GM20431 (cell line): ENCODE measurements around the gene PDE4D.

Experiments
- in situ Hi-C: fragments of 300-500 bp; cut with MseI, MboI; formaldehyde crosslinking; loops from one replicate; pipeline ENCODE4 v1.15.0; 2020; ENCODE audit warnings: low sequenced_read_pairs; ENCODE audit not compliant: unreplicated experiment

PDE4D gene

GRCh38 chr5:59501316-59501715 is 392.2 kb downstream of the PDE4D start:
- in situ Hi-C loops: no loop called here

DNA sequence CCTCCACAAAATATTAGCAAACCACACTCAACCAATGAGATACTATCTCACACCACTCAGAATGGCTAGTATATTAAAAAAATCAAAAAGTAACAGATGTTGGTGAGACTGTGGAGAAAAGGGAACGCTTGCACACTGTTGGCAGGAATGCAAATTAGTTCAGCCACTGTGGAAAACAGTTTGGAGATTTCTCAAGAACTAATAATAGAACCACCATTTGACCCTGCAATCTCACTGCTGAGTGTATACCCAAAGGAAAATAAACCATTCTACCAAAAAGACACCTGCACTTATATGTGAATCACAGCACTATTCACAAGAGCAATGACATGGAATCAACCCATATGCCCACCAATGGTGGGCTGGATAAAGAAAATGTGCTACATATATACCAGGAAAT is 393.5 kb downstream of the PDE4D start:
- in situ Hi-C loops: no loop called here

DNA sequence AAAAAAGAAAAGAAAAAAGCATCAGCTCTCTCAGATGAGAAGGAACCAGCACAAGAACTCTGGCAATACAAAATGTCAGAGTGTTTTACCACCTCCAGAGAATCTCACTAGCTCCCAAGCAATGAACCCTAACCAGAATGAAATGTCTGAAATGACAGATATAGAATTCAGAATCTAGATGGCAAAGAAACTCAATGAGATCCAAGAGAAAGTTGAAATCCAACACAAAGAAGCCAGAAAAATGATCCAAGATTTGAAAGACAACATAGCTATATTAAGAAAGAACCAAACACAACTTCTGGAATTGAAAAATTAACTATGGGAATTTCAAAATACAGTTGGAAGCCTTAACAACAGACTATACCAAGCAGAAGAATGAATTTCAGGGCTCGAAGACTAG is 396.3 kb downstream of the PDE4D start:
- in situ Hi-C loops: loop anchor here (10.0 kb wide), 1 partner anchor 168 kb away; no protein-coding TSS in a partner anchor

DNA sequence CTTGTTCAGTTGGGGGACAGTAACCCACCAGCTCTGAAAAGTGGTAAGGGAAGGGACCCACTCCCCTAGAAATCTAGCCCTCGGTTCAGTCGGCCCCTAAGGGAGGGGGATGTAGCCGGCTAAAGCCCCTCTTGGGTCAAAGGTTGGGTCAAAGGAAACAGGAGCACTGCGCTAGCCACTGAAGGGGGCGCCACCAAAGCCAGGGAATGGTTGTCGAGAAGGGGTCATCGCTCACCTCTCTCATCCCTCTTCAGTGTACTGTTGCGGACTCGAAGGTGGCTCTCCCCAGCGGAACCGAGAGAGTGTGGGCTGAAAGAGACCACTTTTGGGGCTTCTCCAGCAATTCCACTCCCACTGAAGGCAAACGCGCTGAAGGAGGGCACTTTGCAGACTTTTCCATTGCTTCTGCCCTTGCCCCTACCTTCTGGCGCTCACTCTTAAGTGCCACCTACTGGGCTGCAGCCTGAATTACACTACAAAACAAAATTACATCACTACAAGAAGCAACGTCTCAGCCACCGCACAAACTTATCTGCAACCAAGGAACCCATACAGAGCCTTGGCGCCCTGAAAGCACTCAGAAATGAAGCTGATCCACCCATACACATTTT is 396.9 kb downstream of the PDE4D start:
- in situ Hi-C loops: loop anchor here (10.0 kb wide), 1 partner anchor 168 kb away; no protein-coding TSS in a partner anchor

DNA sequence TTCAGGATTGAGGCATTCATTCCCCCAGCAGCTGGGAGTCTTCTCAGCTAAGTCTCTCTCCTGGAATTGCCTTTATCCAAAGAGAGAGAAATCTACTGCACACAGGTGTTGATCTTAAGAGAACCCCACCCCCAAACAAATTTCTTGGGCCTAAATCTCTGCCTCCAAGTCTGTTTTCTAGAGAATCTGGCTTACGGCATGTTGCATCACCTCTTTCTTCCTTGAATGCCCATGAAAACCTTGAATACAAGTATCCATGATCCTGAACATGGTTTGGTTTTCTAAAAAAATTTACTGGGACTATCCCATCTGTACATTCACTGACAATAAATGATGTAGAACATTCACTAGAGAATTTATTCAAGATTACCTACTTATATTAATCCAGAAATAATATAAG is 401.6 kb downstream of the PDE4D start:
- in situ Hi-C loops: loop anchor here (10.0 kb wide), 1 partner anchor 173 kb away; no protein-coding TSS in a partner anchor

DNA sequence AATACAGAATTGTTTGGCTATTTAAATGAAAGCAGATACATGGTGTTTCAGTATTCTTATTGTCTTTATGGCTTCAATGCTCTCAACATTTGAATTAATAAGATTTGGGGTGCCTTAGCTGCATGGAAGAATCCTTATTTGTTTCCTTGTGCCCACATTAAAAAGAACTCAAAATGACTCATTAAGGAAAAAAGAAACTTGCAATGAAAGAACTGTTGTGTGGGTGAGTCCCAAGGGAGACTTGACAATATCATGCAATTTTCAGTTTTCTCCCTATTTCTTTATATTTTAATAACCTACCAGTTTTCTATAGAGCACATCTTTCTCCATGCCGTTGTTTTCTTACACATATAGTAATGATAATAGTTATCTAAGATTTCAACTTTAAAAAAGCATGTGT is 404.0 kb downstream of the PDE4D start:
- in situ Hi-C loops: no loop called here

DNA sequence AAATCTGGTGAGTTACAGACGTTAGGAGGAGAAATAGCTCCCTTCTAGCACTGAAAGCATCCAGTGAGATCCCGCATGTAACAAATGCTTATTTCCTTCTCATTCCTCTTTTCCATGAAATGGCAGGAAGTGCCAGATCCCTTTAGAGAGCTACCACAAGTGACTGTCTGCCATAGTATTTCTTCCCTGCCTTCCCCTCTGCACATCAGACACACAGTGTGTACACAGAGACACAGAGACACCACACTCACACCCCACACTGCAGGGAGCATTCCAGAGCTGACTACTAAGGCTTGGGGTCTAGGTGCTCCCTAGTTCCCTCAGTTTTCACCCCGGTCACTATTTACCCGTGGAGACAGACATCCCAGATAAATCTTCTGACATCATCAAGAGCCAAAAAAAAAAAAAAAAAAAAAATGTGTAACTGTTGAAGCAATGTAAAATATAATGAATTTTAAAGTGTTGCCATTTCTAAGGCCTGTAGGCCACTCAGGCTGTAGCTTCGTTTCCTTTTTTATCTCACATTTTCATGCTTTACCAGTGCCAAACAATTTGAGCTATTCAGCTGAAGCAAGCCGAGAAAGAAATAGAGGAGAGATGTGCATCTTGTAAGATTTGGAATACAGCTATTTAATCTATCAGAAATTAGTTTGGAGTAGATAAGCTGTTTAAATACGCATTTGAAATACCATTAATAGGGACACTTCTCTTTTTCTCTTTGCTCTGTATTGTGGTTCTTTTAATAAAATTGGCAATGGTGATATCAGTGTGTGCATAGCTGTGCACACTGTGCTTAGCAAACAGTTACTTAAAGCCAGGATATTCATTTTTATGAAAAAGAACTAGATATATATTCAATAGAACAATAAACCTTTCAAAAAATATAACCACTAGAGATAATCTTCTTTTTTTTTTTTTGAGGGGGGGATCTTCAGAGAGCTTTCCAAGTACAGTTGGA is 405.5 kb downstream of the PDE4D start:
- in situ Hi-C loops: no loop called here

GRCh38 chr5:59487068-59487686 is 406.3 kb downstream of the PDE4D start:
- in situ Hi-C loops: no loop called here

GRCh38 chr5:59486508-59486907 is 407.0 kb downstream of the PDE4D start:
- in situ Hi-C loops: no loop called here

DNA sequence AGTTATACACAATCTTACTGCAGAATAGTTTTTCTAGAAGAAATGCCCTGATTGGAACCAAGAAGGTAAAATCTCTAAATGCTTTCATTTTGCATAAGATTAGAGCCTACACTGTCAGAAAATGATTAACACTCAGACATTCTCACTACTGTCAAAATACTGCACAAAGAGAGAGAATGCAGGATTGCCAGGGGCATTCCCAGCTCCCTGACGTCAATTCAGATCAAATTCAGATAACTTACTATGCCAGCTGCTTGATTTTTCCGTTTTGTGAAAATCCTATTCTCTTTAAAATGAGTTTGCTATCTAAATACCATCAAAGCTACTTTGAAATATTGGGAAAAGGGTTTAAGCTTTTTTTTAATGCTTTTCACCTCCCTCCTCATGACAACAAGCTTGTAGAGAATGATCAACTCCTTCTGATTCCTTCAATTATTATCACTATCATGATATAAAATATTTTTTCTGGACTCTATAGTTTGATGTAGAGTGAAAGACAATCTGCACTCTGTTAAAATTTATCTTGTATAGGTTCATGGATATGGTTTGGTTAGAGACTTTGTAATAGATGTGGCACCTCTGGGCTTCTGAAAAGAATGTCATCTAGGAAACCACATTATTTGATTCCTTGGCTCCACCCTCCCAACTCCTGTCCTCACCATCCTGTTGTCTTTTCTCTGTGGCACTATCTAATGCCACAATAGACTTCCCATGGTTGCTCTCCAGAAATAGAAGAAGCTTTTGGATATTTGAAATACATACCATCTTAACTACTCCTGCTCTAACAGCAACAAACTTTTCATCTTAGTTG is 407.7 kb downstream of the PDE4D start:
- in situ Hi-C loops: no loop called here

GRCh38 chr5:59485107-59485506 is 408.4 kb downstream of the PDE4D start:
- in situ Hi-C loops: no loop called here

GRCh38 chr5:59484618-59485017 is 408.9 kb downstream of the PDE4D start:
- in situ Hi-C loops: no loop called here

- in situ Hi-C loops: no loop called here
Observed at GRCh38 chr5:59483971-59484472, 409.5 kb downstream of the PDE4D start.

DNA sequence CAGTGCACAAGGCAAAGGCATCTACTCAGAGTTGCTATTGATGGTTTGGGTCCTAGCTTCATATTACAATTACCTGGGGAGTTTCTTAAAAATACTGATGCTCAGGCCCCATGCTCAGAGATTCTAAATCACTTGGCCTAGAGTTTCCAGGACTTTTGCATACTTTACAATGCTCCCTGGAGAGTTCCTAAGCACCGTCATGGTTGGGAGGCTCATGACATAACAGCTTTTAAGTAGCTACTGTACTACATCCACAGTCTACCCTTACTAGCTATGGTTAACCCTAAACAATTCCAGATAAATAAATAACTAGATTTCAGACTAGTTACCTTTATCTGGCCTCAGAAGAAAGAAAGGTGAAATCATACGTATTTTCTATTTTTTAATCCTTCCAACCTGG is 414.4 kb downstream of the PDE4D start:
- in situ Hi-C loops: no loop called here

GRCh38 chr5:59474324-59474723 is 419.2 kb downstream of the PDE4D start:
- in situ Hi-C loops: no loop called here

GRCh38 chr5:59473611-59474010 is 419.9 kb downstream of the PDE4D start:
- in situ Hi-C loops: no loop called here

GRCh38 chr5:59471463-59471862 is 422.1 kb downstream of the PDE4D start:
- in situ Hi-C loops: no loop called here

DNA sequence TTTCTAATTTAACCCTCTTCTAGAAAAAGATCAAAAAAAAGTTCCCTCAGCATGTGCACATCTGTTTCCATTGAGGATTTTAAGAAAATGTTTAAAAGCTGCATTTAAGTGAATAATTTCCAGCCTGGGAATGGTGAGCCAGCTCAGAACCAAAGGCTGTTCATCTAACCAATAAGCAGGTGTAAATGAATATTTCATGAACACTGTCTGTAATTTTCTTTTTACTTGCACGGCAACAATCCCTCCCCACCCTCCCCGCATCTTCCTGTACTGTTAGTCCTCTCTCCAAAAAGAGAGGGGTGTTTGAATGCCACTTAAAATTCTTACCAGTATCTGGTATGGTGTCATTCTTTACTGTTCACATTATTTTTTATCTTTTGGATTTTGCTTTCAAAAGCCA is 425.6 kb downstream of the PDE4D start:
- in situ Hi-C loops: no loop called here

- in situ Hi-C loops: no loop called here
Observed at GRCh38 chr5:59466271-59466670, 427.3 kb downstream of the PDE4D start.

GRCh38 chr5:59464969-59465368 is 428.6 kb downstream of the PDE4D start:
- in situ Hi-C loops: no loop called here
